Measurements from ENCODE around the gene SEC31B. TPM values are rescaled to one million over a fixed set of nuclear protein-coding genes. Genes with fewer than 3 reads are reported as not detected.

SEC31B gene
- total and polyA plus RNA-seq, 2 of the 8 experiments (the other 6 are each of a cell fraction or from before 2014, with no cell fraction given), result 4.1 to 5.3 TPM

GRCh38 chr10:100446130-100446761, 73.4 kb downstream of the SEC31B start:
- no peak overlapping the region for H3K4me2 ChIP-seq (ENCODE audit: insufficient read depth in 1 of 2, low read depth in 2 of 2, low read length in 2 of 2)
- H3K36me3 ChIP-seq (ENCODE audit: control insufficient read depth in 2 of 4, insufficient read depth in 4 of 4, low read length in 3 of 4), result no peaks in the 10 kb centered on the region
- no peak overlapping the region for H2BK20ac ChIP-seq (ENCODE audit: low read length)
- H4K20me1 ChIP-seq (replicated peaks in 1 of 2; ENCODE audit: control insufficient read depth in 1 of 2, insufficient read depth in 2 of 2, low read length in 2 of 2), result no peaks in the 10 kb centered on the region
- no peaks in the 10 kb centered on the region; a peak in 1 of 4 replicates for H3K9me3 ChIP-seq (ENCODE audit: insufficient read depth in 2 of 2, low read depth in 1 of 2, low read length in 1 of 2)
- H2AFZ ChIP-seq (ENCODE audit: low read length), result no peak overlapping the region
- no peak overlapping the region for H2BK120ac ChIP-seq (replicated peaks; ENCODE audit: low read depth, low read length)
- no peak overlapping the region for H4K91ac ChIP-seq (replicated peaks; ENCODE audit: insufficient read length, low read length)
- FAIRE-seq, result no peak
- no peak overlapping the region for H3K18ac ChIP-seq (ENCODE audit: extremely low read depth, low read length)
- H3K23me2 ChIP-seq (ENCODE audit: low read depth, low read length), result no peaks in the 10 kb centered on the region
- no peak overlapping the region for H3K14ac ChIP-seq (ENCODE audit: insufficient read length)
- H3K23ac ChIP-seq (ENCODE audit: insufficient read length), result no peak overlapping the region
- H2BK12ac ChIP-seq (ENCODE audit: low read depth, low read length), result no peak overlapping the region
- POLR2A ChIA-PET (ENCODE audit: partially characterized antibody), result no interaction called here
- H3K27ac ChIP-seq (ENCODE audit: low read depth, low read length), result no peak overlapping the region
- no peaks in the 10 kb centered on the region for H3K4me1 ChIP-seq (replicated peaks in 1 of 4; ENCODE audit: control insufficient read depth in 3 of 4, insufficient read depth in 4 of 4, low read length in 3 of 4)
- no peaks in the 10 kb centered on the region; a peak in 1 of 7 replicates for H3K27me3 ChIP-seq (replicated peaks in 1 of 4; ENCODE audit: control insufficient read depth in 3 of 4, extremely low read depth in 1 of 4, insufficient read depth in 3 of 4, low read length in 3 of 4)
- 75% methylated on average over 4 of the region's 4 CpGs; no CpG with 5 or more reads in 1 of the 2 experiments for WGBS, 2 experiments (ENCODE audit: extremely low coverage in 1 of 2, insufficient coverage in 1 of 2, insufficient read length in 1 of 2, insufficient replicate concordance in 2 of 2, low coverage in 1 of 2, low lambda C conversion rate in 2 of 2, missing lambda C conversion rate in 1 of 2)
- CTCF ChIA-PET (ENCODE audit: partially characterized antibody), result interaction anchor here (1.2 to 3.4 kb wide), 7 partner anchors 9 to 73 kb away, joined by 3 to 12 read pairs (median 4); no protein-coding TSS in a partner anchor
- H3K79me1 ChIP-seq (ENCODE audit: low read depth, low read length), result no peaks in the 10 kb centered on the region
- H2BK5ac ChIP-seq (ENCODE audit: low read depth, low read length), result no peak overlapping the region
- H4K8ac ChIP-seq (ENCODE audit: extremely low read depth, insufficient read depth, low read length), result no peak overlapping the region
- H3K4me3 ChIP-seq (ENCODE audit: extremely low read depth in 1 of 4, insufficient read depth in 2 of 4, low read depth in 3 of 4, low read length in 4 of 4), result no peak overlapping the region
- no peak for DNase-seq (ENCODE audit: low read depth in 1 of 2, low spot score in 2 of 2)
- no peaks in the 10 kb centered on the region for H3K79me2 ChIP-seq (ENCODE audit: control insufficient read depth in 1 of 2, insufficient read depth in 2 of 2, low read length in 2 of 2)
- no peak overlapping the region for H3K9ac ChIP-seq (replicated peaks in 1 of 4; ENCODE audit: extremely low read depth in 1 of 4, low read depth in 3 of 4, low read length in 3 of 4)
- no peak overlapping the region for H2BK15ac ChIP-seq (ENCODE audit: low read length)
- H3K56ac ChIP-seq (replicated peaks; ENCODE audit: insufficient read length, low read depth, low read length), result no peak overlapping the region
- no peak overlapping the region for H2AK5ac ChIP-seq (ENCODE audit: low read depth, low read length)
- no peak overlapping the region for H3K4ac ChIP-seq (replicated peaks; ENCODE audit: insufficient read length, low read depth, low read length)
- H4K5ac ChIP-seq (ENCODE audit: insufficient read length, low read depth, low read length), result no peak overlapping the region
- TF ChIP-seq FOSL1 (IDR thresholded peaks at IDR 0.05; ENCODE audit: insufficient read depth, low read depth, low read length), result no peak
- no peak for TF ChIP-seq SIN3A (conservative IDR thresholded peaks at IDR 0.05 in 1 of 2, IDR thresholded peaks at IDR 0.05 in 1 of 2; ENCODE audit: low read depth in 1 of 2, low read length in 2 of 2)
- no peak for TF ChIP-seq JUND (IDR thresholded peaks at IDR 0.05; ENCODE audit: low read length)
- TF ChIP-seq RBBP5 (IDR thresholded peaks at IDR 0.05; ENCODE audit: borderline replicate concordance, low read depth, low read length), result no peak
- no peak for TF ChIP-seq HDAC6 (IDR thresholded peaks at IDR 0.05; ENCODE audit: low read depth, low read length)
- TF ChIP-seq YY1 (IDR thresholded peaks at IDR 0.05; ENCODE audit: low read depth, low read length), result no peak
- no peak for TF ChIP-seq RNF2 (IDR thresholded peaks at IDR 0.05; ENCODE audit: borderline replicate concordance, low read depth, low read length, missing control alignments, poor library complexity, severe bottlenecking)
- no peak for TF ChIP-seq BACH1 (IDR thresholded peaks at IDR 0.05; ENCODE audit: low read length)
- TF ChIP-seq RFX5 (IDR thresholded peaks at IDR 0.05; ENCODE audit: borderline replicate concordance, low read depth, low read length), result no peak
- TF ChIP-seq TCF12 (IDR thresholded peaks at IDR 0.05; ENCODE audit: low read depth, low read length), result no peak

All from H1 (cell line).